Left ventricle myocardium superior (tissue), 1 donor: ENCODE results near the gene CEP41. TPM values are rescaled to one million over a fixed set of nuclear protein-coding genes. Genes with fewer than 3 reads are reported as not detected.

Experiments used
- ATAC-seq: fragments of 200-7000 bp; cut with Tn5 transposase; one replicate; pipeline ENCODE4 v1.9.1; 2020; ENCODE audit warnings: mild to moderate bottlenecking, moderate library complexity
- DNase-seq: peaks from one replicate; pipeline ENCODE4 v3.0.0-alpha.2; 2020
- intact Hi-C: fragments of 100-400 bp; cut with micrococcal nuclease; formaldehyde crosslinking; loops from one replicate; pipeline ENCODE4 v1.11.0; 2022
- long read RNA-seq: library from polyadenylated mRNA; unstranded; transcript quantifications from one replicate; pipeline ENCODE4 v2.0.0, GENCODE V29; 2021
- total RNA-seq: library from RNA; stranded (reverse); fragmentation: NEBNext Ultra II Directional; extraction: Animal tissue kit (Norgen Biotek cat#: 25700); gene quantifications from one replicate; pipeline ENCODE4 v1.2.1, GENCODE V29; 2021
- donor health status: DM: no; HTN: yes; CAD: no; lungs with severe emphysema.

The CEP41 gene, protein sequence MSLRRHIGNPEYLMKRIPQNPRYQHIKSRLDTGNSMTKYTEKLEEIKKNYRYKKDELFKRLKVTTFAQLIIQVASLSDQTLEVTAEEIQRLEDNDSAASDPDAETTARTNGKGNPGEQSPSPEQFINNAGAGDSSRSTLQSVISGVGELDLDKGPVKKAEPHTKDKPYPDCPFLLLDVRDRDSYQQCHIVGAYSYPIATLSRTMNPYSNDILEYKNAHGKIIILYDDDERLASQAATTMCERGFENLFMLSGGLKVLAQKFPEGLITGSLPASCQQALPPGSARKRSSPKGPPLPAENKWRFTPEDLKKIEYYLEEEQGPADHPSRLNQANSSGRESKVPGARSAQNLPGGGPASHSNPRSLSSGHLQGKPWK
- 4.9 TPM for total RNA-seq
- long read RNA-seq, partial matches to known transcripts: 0 of 2 reads
- long read RNA-seq, other reads (novel, unspliced or antisense): 0 of 2 reads

DNA sequence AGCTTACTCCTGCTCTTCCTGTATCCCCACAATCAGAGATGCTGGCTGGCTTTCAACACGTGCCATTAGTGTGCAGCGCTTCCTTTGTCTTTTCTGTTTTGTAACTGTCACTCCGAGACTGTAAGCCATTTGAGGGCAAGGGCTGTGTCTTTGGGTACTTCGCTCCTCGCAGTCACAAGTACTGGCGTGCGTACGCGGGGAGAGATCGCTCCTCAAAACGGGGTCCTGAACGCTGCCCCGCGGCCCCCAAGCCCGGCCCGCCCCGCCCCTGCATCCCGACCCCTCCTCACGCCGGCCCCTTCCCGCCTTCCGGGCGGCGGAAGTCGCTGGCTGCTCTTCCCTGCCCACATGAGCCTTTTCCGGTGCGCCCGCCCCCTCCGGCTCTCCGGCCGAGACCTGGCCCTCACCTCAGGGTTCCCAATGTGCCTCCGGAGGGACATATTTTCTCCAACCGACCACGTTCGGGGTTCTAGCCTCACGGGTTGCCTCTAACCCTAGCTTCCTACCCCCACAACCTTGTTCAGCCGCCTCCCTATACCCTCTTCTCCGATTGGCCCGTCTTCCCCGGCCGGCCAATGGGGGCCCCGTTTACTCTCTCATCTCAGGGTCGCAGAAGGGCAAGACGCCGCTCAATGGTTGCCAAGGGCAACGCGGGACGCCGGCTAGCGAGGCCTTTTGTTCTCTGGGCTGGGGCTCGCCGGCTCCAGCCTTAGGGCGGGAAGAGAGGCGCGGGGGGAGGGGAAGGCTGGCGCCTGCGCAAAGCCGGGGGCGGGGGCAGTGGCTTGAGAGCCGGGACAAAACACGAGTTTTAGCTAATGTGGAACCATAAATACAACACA, at the start of gene CEP41:
CEP41 (minus strand) TSS at position 490 of the 839 bp plus-strand sequence; CDS start at position 440, 50 bp downstream.
- ATAC-seq (peak; percentile 99), DNase-seq (peak; percentile 99)
- intact Hi-C loops: no loop called here

DNA sequence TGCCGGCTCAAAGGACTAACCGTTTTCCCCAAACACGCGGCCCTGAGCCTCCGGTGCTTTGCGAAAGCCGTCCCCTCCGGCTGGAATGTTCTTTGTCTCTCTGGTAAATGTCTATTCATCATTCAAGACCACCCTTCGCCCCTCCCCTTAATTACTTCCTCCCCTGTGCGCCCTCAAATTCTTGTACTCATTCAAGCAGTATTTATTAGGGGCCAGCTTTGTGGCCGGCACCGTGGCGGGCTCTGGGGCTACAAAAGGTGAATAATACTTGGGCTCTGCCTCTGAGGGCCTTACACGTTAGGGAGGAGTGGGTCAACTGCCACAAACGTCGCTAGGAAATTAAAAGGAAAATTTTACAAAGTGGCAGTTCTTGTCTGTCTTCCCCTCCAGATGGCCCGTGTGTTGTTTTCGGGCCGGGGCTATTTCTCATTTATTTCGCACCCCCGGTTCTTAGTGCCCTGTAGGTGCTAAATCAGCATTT, 49.5 kb upstream of the CEP41 start:
- intact Hi-C loops: no loop called here
- ATAC-seq (no peak), DNase-seq (no peak)

DNA sequence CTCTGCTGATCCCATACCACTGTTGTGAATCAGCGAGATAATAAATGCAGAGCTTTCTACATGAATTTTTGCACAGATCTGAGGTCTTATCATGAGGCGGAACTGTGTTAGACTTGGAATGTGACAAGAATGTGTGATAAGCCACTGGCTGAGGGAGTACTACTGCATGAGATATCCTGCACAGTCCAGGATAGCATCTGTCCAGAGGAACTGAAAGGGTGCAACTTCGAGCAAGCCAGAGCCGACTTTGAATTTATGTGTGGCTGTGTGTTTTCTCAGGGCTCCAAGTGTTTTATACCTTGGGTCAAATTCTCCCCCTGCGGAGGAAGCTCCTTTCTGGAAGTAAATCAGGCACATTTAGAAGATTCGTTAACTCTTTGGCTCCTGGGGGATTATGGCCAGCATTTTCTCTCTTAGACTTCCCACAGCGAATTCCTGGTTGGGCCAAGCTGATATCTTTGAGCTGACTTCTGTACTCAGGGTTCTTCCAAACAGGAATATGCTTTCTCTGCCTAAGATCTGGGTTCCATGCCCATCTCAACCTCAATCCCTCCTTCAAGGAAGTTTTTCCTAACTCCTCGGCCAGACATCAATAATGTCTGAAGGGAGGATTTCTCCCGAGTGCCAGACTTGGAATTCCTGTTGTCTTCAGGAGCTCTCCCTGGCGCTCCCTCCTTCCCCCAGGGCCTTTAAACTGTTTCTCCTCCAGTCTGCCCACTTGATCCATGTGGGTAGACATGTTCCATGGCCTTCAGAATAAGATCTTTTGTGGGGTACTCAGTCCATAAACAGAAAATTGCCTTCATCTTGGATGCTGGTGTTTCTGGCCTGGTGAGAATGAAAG, 48.5 kb upstream of the CEP41 start:
- intact Hi-C loops: no loop called here
- no peak for DNase-seq
- no peak for ATAC-seq

DNA sequence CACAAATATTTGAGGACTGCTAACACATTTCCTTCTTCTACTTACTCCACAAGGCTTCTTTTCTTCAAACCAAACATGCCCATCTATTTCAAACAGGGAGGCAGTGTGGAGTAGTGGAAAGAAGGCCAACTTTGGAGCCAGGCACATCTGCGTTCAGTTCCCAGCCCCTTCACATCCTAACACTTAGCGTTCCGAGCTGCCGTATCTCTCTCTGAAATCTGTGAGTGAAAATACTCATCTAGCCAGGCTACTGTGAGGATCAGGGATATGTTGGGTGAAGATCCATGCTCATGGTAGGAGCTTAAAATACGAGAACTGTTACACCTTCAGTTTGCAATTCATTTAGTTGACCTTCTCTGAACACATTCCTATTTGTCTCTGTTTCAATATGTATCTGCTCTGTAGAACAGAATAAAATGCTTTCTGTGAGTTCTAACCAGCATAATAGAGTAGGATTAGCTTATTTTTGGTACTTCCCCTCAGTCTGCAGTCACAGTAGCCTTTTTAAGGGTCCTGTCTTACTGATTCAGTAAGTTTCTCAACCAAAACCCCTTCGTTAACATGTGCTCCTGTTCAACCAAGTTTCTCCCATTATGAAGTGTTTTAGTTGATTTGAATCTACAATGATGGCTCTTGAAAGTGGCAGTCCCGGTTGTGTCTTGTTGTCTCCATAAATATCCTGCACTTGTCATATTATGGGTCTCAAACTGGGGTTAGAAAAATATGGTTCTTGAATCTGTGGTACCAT, 47.8 kb upstream of the CEP41 start:
- ATAC-seq (no peak), DNase-seq (no peak)
- intact Hi-C loops: no loop called here

DNA sequence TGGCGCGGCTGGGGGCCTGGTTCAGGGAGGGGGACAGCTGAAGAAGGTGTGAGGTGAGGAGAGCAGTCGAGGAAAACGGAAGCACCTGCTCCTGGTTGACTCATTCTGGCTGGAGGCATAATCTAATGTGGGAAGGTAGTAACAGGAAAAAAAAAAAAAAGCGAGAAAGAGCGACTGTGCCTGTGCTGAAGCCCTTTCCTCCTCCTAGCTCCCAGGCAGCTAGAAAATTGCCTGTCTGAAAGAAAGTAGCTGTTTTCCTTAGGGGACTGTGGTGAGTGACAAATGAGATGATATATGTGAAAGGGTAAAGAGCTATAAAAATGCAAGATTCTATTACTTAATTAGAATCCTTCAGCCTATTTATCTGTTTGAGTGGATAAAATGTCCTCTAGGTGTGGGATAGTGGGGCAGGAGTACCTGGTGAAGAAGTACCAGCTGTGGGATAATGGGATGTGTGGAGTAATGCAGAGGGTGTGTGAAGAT, 46.2 kb upstream of the CEP41 start:
- DNase-seq (no peak), ATAC-seq (no peak)
- intact Hi-C loops: no loop called here

DNA sequence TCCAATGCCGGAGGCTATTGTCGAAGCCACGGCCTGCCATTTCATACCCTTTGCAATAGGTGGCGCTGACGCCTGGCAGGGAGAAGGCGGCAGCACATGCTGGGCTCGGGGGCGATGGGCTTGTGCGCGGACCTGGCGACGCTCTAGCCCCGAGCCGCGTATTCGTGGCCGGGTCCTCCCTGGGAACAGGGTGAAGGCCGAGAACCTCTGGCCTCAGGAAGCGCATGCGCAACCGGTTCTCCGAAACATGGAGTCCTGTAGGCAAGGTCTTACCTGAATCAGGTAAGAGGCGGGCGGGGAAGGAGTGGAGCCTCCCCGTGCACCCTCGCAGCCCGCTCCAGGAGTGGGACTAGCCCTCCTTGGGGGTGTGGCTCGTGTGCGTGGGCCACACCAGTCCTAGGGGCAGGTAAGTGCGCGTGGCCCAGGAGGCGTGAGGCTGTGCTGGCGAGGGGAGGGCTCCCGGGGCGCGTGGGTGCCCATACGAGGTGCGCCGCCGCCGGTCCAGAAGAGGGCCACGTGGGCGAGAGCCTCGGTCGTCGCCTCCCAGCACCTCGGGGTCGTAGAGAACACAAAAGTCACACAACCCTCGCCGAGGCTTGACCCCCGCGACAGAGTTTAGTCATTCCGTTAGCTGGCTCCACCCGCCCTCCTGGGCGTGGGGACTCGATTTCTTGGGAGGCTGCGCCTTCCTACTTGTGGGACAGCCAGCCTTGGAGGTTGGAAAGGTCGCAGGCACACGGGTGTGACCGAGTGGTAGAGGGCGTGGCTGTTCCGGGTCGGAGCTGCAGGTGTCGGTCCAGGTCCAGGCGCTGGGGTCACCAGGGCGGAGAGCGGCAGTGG, 45.5 kb upstream of the CEP41 start:
- DNase-seq (peak; percentile 62), ATAC-seq (peak; percentile 80)
- intact Hi-C loops: no loop called here

DNA sequence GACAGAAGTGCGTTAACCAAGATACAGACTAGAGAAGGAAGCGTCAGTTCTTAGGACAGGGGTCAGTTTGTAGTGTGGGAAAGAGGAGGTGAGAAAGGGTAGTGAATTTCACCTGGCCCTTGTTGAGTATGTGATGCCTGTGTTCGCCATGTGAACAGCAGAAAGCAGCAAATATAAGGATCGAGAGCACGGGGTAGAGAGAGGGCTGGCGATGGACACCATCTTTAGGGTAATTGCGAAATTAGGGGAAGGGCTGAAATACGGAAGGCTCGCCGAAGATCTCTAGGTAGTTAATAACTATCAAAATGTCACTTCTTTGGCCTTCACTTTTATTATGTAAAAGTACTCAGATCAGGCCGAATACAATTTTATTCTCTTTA, 44.9 kb upstream of the CEP41 start:
- no peak for DNase-seq
- no peak for ATAC-seq
- intact Hi-C loops: no loop called here

DNA sequence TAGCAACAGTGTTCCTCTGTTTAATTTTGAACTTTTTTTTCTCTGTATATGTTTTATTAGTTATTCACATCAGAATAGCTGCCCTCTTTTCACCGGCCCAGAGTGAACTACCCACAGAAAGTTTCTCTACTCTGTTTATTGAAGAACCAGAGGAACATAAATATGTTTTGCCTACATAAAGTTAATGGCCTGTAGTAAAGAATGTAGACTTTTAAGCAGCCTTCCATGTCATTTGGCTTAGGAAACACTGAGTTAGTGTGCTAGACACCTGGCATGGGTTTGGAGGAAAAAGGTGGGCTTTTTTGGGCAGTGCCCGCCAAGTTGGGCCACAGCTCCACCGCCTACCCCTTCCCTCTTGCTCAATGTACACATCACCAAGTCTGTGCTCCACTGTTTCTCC, 42.2 kb upstream of the CEP41 start:
- DNase-seq (no peak), ATAC-seq (no peak)
- intact Hi-C loops: no loop called here

DNA sequence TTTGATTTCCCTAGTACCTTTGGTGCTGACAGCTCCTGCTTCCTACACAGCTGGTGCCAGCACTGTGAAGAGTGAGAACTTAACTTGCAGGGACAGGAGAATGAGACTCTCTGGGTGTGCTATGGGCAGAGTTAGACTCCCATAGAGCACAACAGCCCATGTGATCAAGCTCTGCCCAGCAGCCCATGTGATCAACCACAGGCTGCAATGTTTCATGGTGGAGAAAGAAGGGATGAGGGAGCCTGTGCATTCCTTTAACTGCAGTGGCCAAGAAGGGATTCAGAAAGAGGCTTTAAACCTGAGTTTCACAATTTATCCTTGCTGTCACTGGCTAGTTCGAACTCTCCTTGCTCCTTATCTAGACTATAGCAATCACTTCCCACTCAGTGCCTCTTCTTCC, 41.1 kb upstream of the CEP41 start:
- ATAC-seq (no peak), DNase-seq (no peak)
- intact Hi-C loops: no loop called here

DNA sequence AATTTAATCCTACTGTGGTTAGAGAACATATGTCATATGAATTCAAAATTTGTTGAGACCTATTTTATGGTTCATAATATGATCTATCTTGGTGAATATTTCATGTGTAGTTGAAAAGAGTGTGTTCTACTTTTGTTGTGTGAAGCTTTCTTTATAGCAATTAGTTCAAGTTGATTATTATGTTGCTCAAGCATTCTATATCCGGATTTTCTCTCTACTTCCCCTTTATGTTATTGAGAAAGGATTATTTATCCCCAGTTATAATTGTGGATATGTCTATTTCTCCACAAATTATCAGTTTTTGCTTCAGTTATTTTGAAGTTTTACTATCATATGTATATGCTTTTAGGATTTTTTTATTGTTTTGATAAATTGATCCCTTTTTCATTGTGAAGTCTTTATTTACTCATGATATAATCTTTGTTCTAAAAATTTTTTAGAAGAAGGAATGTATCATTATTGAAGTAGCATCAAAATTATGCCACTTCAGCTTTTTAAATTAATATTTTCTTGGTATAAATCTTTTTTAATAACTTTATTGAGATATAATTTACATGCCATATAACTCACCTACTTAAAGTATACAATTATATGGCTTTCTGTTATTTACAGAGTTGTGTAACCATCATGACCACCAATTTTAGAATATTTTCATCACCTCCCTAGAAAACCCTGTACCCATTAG, 39.0 kb upstream of the CEP41 start:
- no peak for DNase-seq
- no peak for ATAC-seq
- intact Hi-C loops: no loop called here

DNA sequence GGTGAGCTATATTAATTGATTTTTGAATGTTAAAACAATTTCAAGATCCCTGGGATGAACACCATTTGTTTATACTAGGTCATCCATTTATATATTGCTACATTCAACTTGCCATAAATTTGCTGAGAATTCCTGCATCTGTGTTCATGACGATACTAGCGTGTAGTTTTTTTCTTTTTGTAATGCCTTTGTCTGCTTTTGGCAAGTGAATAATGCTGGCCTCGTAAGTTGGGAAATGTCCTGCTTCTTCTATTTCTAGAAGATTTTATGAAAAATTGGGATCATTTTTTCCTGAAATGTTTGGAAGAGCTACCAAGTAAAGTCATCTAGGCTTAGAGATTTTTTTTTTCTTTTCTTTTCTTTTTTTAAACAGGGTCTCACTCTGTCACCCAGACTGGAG, 38.2 kb upstream of the CEP41 start:
- DNase-seq (no peak), ATAC-seq (no peak)
- intact Hi-C loops: no loop called here

DNA sequence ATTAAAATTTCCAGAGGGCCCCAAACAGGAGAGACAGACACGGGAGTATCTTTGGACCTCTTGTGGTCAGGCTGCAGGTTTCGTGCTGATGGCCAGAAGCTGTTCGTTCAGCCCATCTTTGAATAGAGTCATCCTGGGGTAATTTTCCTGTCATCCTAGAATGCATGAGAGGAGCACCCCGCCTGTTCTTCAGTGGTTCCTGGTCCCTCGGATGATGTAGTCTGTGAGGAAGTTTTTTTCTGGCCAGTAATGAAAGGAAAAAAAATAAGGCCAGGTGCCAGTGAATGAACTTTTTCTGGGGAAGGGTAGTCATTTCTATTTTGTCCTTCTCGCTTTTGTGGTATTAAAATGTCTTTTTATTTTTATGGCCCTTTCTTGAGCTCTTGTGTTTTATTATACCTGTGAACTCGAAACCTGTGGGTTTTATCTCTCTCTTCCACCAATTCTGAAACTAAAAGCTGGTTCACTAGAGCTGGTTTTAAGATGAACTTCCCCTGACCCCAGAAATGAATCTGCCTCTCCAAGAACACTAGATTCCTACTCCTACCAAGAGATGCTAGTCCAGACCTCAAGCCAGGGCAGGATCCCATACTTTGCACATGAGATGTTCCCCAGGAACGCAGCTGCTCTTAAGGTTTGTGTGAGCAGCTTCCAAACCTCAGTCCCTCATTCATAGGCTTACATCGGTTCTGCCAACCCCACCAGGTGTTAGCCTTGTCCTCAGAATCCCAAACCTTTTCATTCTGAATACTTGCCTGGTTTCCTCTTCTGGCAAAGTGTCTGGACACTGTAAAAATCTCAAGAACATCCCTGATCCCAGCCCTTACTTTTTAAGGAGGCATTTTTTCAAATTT, 35.7 kb upstream of the CEP41 start:
- intact Hi-C loops: no loop called here

DNA sequence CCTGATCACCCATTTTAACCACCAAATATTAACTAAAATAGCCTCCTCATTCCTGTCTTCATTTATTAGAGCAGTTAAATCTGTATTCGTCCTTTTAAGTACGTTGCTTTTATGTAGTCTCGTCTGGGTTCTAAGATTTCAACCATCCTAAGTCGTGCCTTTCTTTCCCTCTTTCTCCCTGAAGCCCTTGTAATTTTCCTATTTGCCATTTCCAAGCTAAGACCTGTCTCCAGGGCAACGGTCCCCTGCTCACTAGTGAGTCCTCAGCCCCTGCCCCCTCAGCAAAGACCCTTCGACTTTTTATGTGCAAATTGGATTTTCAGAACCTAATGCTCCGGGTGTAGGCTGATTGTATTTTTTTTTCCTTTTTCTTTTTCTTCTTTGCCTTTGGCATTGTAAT, 35.0 kb upstream of the CEP41 start:
- intact Hi-C loops: no loop called here
- DNase-seq (no peak), ATAC-seq (no peak)

More for the DNA sequence above, 35.7 kb upstream of the CEP41 start:
- ATAC-seq: no peak
- no peak for DNase-seq

DNA sequence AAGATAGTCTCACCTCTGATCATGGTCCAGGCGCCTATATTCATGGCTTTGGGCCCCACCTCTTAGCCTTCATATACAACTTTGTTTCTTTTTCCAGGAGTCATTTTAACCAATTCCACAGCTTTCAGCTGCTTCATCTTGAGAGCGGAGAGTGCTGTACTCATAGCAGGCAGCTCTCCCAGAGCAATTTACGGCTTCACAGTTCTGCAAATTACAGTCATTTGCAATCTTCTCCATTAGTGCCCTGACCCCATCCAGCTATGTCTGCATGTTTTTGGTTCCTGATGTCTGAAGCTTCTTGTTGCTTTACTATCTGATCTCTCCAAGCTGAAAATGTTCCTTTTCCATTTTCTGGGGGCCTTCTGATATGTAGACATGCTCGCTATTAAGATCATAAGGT, 33.1 kb upstream of the CEP41 start:
- no peak for DNase-seq
- no peak for ATAC-seq
- intact Hi-C loops: no loop called here

DNA sequence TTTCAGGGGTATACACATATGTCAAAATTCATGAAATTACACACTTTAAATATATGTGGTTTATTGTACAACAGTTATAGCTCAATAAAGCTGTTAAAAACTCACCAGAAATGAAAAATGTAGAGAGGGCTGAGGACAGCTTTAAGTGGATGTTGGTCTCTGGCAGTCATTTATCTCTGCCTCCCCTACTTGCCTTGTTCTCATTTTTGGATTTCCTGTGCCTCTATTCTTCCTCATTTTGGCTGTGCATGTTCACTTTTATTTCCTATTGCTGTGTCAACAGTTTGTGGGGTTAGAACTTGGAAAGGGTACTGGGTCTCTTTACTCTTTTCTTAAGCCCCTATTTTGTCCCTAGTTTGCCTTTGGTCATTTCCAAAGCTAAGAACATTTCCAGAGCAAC, 32.5 kb upstream of the CEP41 start:
- DNase-seq (no peak), ATAC-seq (no peak)
- intact Hi-C loops: no loop called here

DNA sequence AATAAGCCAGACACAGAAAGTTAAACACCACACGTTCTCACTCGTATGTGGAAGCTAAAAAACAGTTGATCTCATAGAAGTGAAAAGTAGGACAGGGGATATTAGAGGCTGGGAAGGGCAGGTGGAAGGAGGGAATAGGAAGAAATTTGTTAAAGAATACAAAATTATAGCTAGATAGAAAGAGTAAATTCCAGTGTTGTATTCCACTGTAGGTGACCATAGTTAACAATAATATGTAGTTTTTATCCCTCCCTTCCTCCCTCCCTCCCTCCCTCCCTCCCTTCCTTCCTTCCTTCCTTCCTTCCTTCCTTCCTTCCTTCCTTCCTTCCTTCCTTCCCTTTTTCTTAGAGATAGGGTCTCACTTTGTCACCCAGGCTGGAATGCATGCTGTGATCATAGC, 31.2 kb upstream of the CEP41 start:
- no peak for ATAC-seq
- intact Hi-C loops: no loop called here
- no peak for DNase-seq
